Measurements from ENCODE around the gene FAM168A.

- TF ChIP-seq, protein P1, sequence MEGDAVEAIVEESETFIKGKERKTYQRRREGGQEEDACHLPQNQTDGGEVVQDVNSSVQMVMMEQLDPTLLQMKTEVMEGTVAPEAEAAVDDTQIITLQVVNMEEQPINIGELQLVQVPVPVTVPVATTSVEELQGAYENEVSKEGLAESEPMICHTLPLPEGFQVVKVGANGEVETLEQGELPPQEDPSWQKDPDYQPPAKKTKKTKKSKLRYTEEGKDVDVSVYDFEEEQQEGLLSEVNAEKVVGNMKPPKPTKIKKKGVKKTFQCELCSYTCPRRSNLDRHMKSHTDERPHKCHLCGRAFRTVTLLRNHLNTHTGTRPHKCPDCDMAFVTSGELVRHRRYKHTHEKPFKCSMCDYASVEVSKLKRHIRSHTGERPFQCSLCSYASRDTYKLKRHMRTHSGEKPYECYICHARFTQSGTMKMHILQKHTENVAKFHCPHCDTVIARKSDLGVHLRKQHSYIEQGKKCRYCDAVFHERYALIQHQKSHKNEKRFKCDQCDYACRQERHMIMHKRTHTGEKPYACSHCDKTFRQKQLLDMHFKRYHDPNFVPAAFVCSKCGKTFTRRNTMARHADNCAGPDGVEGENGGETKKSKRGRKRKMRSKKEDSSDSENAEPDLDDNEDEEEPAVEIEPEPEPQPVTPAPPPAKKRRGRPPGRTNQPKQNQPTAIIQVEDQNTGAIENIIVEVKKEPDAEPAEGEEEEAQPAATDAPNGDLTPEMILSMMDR (IDR thresholded peaks at IDR 0.05; ENCODE audit: poor library complexity) = no peak
- TF ChIP-seq EZH2 (IDR thresholded peaks at IDR 0.05; ENCODE audit: borderline replicate concordance) = no peak
- no peak for TF ChIP-seq EZH2phosphoT487 (IDR thresholded peaks at IDR 0.05; ENCODE audit: low read depth, severe bottlenecking, unreplicated experiment)
Observed at GRCh38 chr11:73360743-73361369, 237.1 kb downstream of the FAM168A start.
